Activated B cell treated with CpG ODN at 0.5 μM for 24 hours (primary cell): ENCODE data around the gene PITPNM2. TPM values are rescaled to one million over a fixed set of nuclear protein-coding genes. Genes with fewer than 3 reads are reported as not detected.
A peak's percentile ranks its signal among the peaks of the same experiment; 100 is the strongest.

ENCODE experiments used
- ATAC-seq: fragments of 200-7000 bp; cut with Tn5 transposase; one replicate; pipeline ENCODE4 v1.10.0; 2021; ENCODE audit warnings: low read depth, mild to moderate bottlenecking, moderate library complexity
- CTCF ChIA-PET: fragments of 350-600 bp; sonication (Branson Sonifier 250); formaldehyde crosslinking; loops from one replicate; lab custom pipeline; 2021; ENCODE audit warnings: antibody characterized with exemption; lab: Charles Lee
- POLR2A ChIA-PET: fragments of 350-600 bp; sonication (Branson Sonifier 250); formaldehyde crosslinking; loops from one replicate; lab custom pipeline; 2021; ENCODE audit warnings: antibody characterized with exemption; lab: Charles Lee
- DNase-seq: peaks from one replicate; pipeline ENCODE4 v3.0.0; 2022
- H3K27ac Mint-ChIP-seq: one replicate; pipeline ENCODE4 v1.8.0; 2020; ENCODE audit warnings: mixed read lengths
- H3K27me3 Mint-ChIP-seq: one replicate; pipeline ENCODE4 v1.8.0; 2021; ENCODE audit warnings: mixed read lengths
- H3K36me3 Mint-ChIP-seq: one replicate; pipeline ENCODE4 v1.8.0; 2021; ENCODE audit warnings: low read depth, mixed read lengths
- H3K4me1 Mint-ChIP-seq: one replicate; pipeline ENCODE4 v1.8.0; 2021; ENCODE audit warnings: mixed read lengths
- H3K4me3 Mint-ChIP-seq: one replicate; pipeline ENCODE4 v1.8.0; 2020; ENCODE audit warnings: mild to moderate bottlenecking, mixed read lengths
- H3K9me3 Mint-ChIP-seq: one replicate; pipeline ENCODE4 v1.8.0; 2020; ENCODE audit warnings: mixed read lengths
- intact Hi-C: fragments of 100-400 bp; cut with micrococcal nuclease; formaldehyde crosslinking; loops from one replicate; pipeline ENCODE4 v1.15.1; 2024
- total RNA-seq: library from RNA; stranded (reverse); gene quantifications from 2 replicates; pipeline ENCODE4 v1.2.3, GENCODE V29; 2022
- TF ChIP-seq, protein P1 (sequence below): fragments of 200-600 bp; IDR thresholded peaks from one replicate; pipeline ENCODE4 v1.8.0; 2022; ENCODE audit warnings: antibody characterized with exemption, mild to moderate bottlenecking

Gene PITPNM2
- total RNA-seq, 1 donor from 2014 or later = 12.9 TPM

DNA sequence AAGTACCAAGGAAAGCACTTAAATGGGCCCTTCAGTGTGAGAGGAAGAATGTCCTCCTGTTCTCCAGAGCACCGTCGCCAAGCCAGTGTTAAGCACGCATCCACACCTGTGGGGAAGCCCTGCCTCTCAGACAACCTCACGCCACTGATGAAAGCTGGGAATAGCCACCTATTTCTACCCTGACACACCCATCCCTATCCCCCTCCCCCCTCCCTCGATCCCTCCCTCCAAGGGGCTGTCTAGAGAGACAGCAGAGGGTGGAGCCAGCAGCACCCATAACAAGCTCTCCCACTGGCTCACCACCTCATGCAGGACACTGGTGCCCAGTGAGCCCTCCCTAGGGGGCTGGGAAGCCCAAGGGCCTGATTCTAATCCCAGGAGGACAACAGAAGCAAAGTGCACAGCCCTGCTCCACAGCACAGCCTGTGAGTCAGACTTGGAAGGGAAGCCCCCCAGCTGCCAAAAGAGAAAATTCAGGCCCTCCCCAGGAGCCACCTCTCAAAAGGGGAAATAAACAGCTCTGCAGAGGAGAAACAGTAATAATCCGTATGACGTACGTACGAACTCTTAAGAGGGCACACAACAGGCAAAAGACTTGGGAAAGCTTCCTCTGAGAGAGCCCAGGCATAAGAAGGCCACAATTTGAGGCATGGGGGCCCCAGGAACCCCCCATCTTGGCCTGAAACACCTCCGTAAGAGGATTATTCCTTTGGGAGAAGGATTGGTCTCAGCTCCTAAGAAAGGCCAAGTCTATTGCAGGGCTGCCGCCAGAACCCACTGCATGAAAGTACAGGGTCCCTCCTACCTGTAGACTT, 7.8 kb downstream of the PITPNM2 start:
- peaks cover 56% of the 10 kb centered on the region for H3K4me1 Mint-ChIP-seq
- POLR2A ChIA-PET = interaction anchor here (0.6 to 2.3 kb wide), 13 partner anchors 9 to 1528 kb away, joined by 3 to 15 read pairs (median 5); partner anchors contain the start of genes MPHOSPH9 and MTRFR
- peak; percentile 90 for ATAC-seq

DNA sequence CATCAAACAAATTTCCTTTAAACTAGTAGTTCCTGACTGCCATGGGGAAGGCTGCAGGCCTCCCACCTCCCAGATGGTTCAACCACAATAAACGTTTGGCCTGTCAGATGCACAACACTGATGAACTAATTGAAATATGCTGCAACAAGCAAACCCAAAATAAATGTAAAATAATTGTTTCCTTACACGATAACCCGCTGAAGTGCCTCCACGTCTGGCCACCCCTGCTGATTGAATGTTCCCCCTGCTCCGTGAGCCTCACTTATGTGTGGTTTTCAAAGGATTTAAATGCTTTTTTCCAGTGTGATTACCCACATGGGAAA, 8.4 kb downstream of the PITPNM2 start:
- intact Hi-C loops = loop anchor here (2.0 kb wide), 2 partner anchors 66 to 100 kb away; no protein-coding TSS in a partner anchor
- Mint-ChIP-seq H3K9me3 (no peaks in the 10 kb centered on the region), H3K36me3 (no peaks in the 10 kb centered on the region), H3K4me3 (no peak overlapping the region), H3K27ac (peak overlapping the region; percentile 62), H3K4me1 (peaks cover 53% of the 10 kb centered on the region), H3K27me3 (no peaks in the 10 kb centered on the region)
- TF ChIP-seq, protein P1, sequence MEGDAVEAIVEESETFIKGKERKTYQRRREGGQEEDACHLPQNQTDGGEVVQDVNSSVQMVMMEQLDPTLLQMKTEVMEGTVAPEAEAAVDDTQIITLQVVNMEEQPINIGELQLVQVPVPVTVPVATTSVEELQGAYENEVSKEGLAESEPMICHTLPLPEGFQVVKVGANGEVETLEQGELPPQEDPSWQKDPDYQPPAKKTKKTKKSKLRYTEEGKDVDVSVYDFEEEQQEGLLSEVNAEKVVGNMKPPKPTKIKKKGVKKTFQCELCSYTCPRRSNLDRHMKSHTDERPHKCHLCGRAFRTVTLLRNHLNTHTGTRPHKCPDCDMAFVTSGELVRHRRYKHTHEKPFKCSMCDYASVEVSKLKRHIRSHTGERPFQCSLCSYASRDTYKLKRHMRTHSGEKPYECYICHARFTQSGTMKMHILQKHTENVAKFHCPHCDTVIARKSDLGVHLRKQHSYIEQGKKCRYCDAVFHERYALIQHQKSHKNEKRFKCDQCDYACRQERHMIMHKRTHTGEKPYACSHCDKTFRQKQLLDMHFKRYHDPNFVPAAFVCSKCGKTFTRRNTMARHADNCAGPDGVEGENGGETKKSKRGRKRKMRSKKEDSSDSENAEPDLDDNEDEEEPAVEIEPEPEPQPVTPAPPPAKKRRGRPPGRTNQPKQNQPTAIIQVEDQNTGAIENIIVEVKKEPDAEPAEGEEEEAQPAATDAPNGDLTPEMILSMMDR = no peak
- CTCF ChIA-PET = interaction anchor here (1.2 to 1.7 kb wide), 2 partner anchors 53 to 99 kb away, joined by 3 to 5 read pairs; no protein-coding TSS in a partner anchor
- POLR2A ChIA-PET = interaction anchor here (0.5 to 2.3 kb wide), 5 partner anchors 14 to 99 kb away, joined by 3 to 15 read pairs (median 6); partner anchors contain the start of genes MPHOSPH9 and MTRFR
- DNase-seq (no peak), ATAC-seq (no peak)

More for the DNA sequence above, 7.8 kb downstream of the PITPNM2 start:
- intact Hi-C loops = loop anchor here (1.0 to 2.0 kb wide), 3 partner anchors 28 to 100 kb away; no protein-coding TSS in a partner anchor
- peak overlapping the region; percentile 53 for H3K4me3 Mint-ChIP-seq
- TF ChIP-seq, protein P1 = no peak
- no peaks in the 10 kb centered on the region for H3K27me3 Mint-ChIP-seq
- DNase-seq = peak; percentile 33
- H3K9me3 Mint-ChIP-seq = no peaks in the 10 kb centered on the region
- CTCF ChIA-PET = interaction anchor here (0.9 to 1.7 kb wide), 4 partner anchors 13 to 99 kb away, joined by 3 to 5 read pairs (median 3); no protein-coding TSS in a partner anchor
- H3K36me3 Mint-ChIP-seq = no peaks in the 10 kb centered on the region
- peak overlapping the region; percentile 62 for H3K27ac Mint-ChIP-seq

DNA sequence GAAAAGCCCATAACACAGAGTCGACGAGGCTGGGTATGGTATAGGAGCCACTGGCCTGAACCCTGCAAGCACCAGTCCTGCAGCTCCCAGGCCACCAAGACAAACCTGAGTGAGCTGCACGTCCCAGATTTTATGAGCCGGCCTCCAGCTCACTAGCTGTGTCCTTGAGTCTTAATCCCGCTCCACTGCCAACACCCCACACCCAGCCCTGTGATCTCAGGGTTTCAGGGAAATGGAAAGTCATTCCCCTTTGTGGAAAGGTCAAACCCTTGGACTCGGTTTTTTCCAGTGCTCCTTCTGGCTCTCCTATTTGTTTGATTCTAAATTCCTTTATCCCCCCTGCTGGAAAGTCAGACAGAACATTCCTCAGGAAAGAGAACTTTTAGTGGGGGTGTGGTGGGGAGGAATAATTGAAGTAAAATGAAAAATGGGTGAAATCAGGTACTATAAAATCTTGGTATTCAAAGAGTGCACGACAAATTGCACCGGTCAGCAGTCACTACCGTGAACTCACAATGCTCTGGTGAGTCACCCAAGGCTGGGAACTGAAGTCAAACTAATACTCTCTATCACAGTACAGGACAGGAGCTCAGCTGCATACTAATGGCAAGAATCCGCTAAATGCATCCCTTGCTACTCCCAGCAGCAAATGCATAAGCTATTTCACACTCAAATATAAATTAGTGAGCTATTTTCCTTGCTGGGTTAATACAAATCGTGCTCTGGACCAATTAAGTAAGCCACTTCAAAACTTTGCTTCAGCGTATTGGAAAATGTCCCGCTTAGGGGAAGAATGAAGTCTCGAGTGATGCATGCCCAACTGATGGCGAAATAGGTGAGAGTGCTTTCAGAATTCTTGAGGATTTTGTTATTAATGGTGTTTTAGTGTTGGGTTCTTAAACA, 9.0 kb downstream of the PITPNM2 start:
- Mint-ChIP-seq H3K4me1 (peaks cover 51% of the 10 kb centered on the region), H3K4me3 (no peak overlapping the region), H3K9me3 (no peaks in the 10 kb centered on the region), H3K27ac (no peak overlapping the region), H3K36me3 (no peaks in the 10 kb centered on the region), H3K27me3 (no peaks in the 10 kb centered on the region)
- CTCF ChIA-PET = interaction anchor here (1.1 kb wide), 1 partner anchor 9 kb away, joined by 3 read pairs; no protein-coding TSS in a partner anchor
- ATAC-seq = no peak
- TF ChIP-seq, protein P1 = no peak
- intact Hi-C loops = loop anchor here (2.0 kb wide), 2 partner anchors 65 to 99 kb away; no protein-coding TSS in a partner anchor
- DNase-seq = no peak
- POLR2A ChIA-PET = interaction anchor here (0.5 to 2.8 kb wide), 4 partner anchors 14 to 91 kb away, joined by 3 to 15 read pairs (median 6); partner anchors contain the start of genes MPHOSPH9 and MTRFR

DNA sequence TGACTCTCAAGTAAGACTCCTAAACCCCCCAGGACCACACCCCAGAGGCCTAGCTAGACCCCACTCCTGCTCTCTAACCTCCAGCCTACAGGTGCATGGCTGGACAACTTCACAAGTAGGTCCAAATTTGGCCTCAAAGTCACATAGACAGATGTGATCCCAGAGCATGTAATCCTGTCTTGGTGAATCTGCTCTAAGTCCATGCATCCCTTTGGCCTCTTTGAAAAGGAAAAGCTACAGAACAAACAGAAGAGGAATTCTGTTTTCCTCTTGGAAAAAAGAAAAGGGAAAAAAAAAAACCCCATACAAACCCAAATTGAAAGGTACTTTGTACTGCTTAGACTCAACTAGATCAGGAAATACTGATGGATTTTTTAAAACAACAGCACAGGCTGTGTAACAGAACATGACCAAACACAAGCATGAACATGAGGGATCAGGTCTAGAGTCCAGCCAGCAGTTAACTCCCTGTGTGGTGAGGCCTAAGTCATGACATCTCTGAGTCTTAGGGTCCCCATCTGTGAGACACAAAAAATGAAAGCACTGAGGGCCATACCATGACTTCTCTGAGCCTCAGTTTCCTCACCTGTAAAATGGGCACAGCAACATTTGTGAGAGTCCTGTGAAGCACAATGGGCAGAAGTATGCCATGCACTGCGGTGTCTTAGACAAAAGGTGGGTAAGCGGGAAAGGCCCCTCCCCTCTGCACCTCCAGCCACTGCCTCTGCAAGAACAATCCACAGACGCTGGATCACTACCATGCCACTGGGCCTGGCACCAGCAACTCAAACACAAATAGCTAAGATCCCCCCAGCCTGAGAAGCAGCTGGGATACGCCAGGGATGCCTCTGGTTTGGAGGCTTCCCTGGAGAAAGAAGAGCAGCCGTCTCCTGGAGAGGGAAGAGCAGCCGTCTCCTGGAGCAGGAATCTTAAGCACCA, 9.9 kb downstream of the PITPNM2 start:
- H3K27me3 Mint-ChIP-seq = no peaks in the 10 kb centered on the region
- H3K9me3 Mint-ChIP-seq = no peaks in the 10 kb centered on the region
- ChIA-PET POLR2A (interaction anchor here (0.9 to 2.8 kb wide), 3 partner anchors 29 to 92 kb away, joined by 3 to 9 read pairs (median 3); partner anchors contain the start of genes MPHOSPH9 and MTRFR), CTCF (interaction anchor here (1.1 kb wide), 1 partner anchor 10 kb away, joined by 3 read pairs; no protein-coding TSS in a partner anchor)
- peaks cover 53% of the 10 kb centered on the region for H3K4me1 Mint-ChIP-seq
- TF ChIP-seq, protein P1 = no peak
- peaks cover 1% of the 10 kb centered on the region for H3K36me3 Mint-ChIP-seq
- H3K4me3 Mint-ChIP-seq = no peak overlapping the region
- H3K27ac Mint-ChIP-seq = peak overlapping the region; percentile 46
- intact Hi-C loops = no loop called here
- ATAC-seq (no peak), DNase-seq (no peak)
